ENCODE results near the gene WDR89.

DNA sequence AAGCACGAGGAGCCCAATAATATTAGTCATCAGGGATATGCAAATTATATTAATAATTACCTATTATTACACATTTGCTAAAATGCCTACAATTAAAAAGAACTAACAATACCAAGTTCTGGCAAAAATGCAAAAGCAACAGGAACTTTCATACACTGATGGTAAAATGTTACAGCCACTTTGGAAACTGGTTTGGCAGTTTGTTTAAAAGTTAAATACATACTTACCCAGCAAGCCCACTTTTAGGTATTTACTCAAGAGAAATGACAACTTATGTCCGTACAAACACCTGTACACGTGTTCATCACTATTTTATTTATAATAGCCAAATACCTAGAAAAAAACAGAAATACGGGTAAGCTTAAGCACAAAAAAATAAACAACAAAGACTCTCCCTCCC, 17.0 kb downstream of the WDR89 start:
- TF ChIP-seq CTCF (IDR thresholded peaks at IDR 0.05; ENCODE audit: low read depth, low read length, missing input control) (no peak), ZBTB33 (IDR thresholded peaks at IDR 0.05) (no peak), REST (IDR thresholded peaks at IDR 0.05) (no peak), YY1 (IDR thresholded peaks at IDR 0.05) (no peak), JUND (IDR thresholded peaks at IDR 0.05) (no peak), GABPA (IDR thresholded peaks at IDR 0.05 in 1 of 2, conservative IDR thresholded peaks at IDR 0.05 in 1 of 2) (no peak)

Measured in liver (tissue), 3 donors.